Stimulated activated naive CD8-positive, alpha-beta T cell treated with anti-CD3 and anti-CD28 coated beads, Interleukin-15, Interleukin-2, amounts not matched to agents 100 U/mL and 50 U/mL, for 24 hours (primary cell): Measurements from ENCODE around the gene EHF.

Experiments used
- ATAC-seq: fragments of 150-1000 bp; cut with Tn5 transposase; one replicate; pipeline ENCODE4 v1.10.0; 2021
- DNase-seq: peaks from one replicate; pipeline ENCODE4 v3.0.0; 2021

Gene EHF

GRCh38 chr11:34644669-34645406 lies 23.9 kb downstream of the EHF start:
- DNase-seq, result no peak

GRCh38 chr11:34646431-34646830 lies 25.5 kb downstream of the EHF start:
- ATAC-seq (no peak), DNase-seq (no peak)

More at GRCh38 chr11:34644669-34645406, 23.9 kb downstream of the EHF start:
- no peak for ATAC-seq

DNA sequence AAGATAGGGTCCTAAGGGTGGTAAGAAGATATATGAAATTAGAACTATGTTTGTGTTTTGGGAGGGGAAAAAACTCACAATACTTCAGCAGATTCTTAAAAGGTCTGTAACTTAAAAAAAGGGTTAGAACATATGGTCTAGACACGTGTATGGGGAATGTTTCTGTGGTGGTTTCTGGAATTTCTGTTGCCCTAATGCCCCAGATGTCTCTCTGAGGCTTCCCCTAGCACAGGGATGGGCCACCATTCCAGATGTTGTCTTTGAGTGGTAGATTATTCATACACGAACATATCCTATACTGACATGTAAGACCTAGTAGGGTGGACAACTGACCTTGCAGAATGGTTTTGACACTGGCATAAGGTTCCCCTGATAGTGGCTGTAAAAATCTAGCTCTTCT lies 26.2 kb downstream of the EHF start:
- no peak for ATAC-seq
- no peak for DNase-seq

DNA sequence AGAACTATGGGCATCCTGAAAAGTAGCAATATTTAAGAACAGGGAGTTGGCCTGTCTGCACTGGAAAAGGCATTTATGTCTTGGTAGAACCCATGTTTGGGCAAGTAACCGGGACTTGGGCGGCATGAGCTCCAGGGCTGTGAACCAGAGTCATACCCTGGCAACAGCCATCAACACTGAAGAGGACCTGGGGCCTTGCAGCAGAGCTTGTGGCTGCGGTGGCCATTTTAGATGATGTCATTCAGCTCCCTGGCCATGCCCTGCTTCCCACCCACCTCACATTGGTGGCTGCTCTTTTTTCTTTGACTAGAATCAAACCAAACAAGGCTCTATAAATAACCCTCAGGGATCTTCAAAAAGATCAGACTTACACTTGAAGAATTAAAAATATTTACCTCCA lies 26.6 kb downstream of the EHF start:
- DNase-seq (no peak), ATAC-seq (no peak)

GRCh38 chr11:34648036-34648435 lies 27.1 kb downstream of the EHF start:
- ATAC-seq, result no peak

GRCh38 chr11:34649597-34649996 lies 28.7 kb downstream of the EHF start:
- no peak for DNase-seq
- ATAC-seq, result no peak

More at GRCh38 chr11:34648036-34648435, 27.1 kb downstream of the EHF start:
- DNase-seq, result no peak

- ATAC-seq, result peak; percentile 93
- peak; percentile 80 for DNase-seq
Measured at GRCh38 chr11:34650528-34650927, 29.6 kb downstream of the EHF start.

- DNase-seq (no peak), ATAC-seq (no peak)
Measured at GRCh38 chr11:34651551-34651950, 30.7 kb downstream of the EHF start.

- DNase-seq (no peak), ATAC-seq (no peak)
Measured at GRCh38 chr11:34652191-34652973, 31.5 kb downstream of the EHF start.

DNA sequence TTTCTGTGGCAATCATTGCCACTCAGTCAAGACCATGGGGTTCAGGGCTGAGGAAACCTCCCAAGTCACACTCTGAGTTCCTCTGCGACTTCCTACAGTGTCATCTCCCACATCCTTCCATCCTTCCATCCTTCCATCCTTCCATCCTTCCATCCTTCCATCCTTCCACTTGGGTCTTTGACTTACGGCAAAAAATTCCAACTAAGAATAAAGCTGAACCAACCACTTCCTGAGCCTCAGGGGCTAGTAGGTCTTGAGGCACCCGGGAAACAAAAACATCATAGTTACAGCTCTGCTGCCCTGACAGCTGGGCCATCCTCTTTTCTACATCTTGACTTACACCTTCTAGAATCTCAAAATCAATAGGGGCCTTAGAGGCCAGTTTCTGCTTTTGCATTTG lies 32.1 kb downstream of the EHF start:
- no peak for DNase-seq
- no peak for ATAC-seq

- ATAC-seq, result peak; percentile 39
- DNase-seq, result no peak
Measured at GRCh38 chr11:34653851-34654482, 33.1 kb downstream of the EHF start.

- ATAC-seq (no peak), DNase-seq (no peak)
Measured at GRCh38 chr11:34654483-34655334, 33.8 kb downstream of the EHF start.

GRCh38 chr11:34655335-34656008 lies 34.6 kb downstream of the EHF start:
- no peak for DNase-seq
- ATAC-seq, result no peak

DNA sequence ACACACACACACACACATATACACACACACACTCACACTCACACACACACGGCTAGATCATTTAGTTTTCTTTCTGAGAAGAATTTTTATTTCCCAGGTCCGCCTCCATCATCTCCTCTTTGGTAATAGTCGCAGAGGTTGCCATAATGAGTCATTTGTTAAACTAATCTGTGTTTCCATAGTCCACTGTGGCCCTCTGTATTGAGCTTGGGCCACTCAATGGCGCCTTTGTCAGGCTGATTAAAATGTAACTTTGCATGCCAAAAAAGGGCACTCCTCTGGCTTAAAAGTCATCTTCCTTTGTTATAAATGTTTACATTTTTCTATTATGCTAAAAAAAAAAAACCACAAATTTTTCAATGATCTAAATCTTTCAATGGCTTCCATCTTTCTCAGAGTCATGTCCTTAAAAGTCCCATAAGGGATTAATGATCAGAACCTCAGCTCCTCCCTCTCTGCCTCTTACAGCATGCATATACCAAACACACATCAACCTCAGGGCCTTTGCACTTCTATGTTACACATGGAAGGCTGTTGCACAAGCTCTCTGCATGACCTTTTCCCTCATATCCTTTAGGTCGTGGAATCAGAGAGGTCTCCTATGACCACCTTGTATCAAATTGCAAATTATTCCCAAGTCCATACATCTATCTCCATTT lies 35.3 kb downstream of the EHF start:
- DNase-seq (no peak), ATAC-seq (no peak)

GRCh38 chr11:34658071-34659015 lies 37.5 kb downstream of the EHF start:
- ATAC-seq (no peak), DNase-seq (no peak)

- ATAC-seq, result no peak
Measured at GRCh38 chr11:34659096-34659733, 38.3 kb downstream of the EHF start.

DNA sequence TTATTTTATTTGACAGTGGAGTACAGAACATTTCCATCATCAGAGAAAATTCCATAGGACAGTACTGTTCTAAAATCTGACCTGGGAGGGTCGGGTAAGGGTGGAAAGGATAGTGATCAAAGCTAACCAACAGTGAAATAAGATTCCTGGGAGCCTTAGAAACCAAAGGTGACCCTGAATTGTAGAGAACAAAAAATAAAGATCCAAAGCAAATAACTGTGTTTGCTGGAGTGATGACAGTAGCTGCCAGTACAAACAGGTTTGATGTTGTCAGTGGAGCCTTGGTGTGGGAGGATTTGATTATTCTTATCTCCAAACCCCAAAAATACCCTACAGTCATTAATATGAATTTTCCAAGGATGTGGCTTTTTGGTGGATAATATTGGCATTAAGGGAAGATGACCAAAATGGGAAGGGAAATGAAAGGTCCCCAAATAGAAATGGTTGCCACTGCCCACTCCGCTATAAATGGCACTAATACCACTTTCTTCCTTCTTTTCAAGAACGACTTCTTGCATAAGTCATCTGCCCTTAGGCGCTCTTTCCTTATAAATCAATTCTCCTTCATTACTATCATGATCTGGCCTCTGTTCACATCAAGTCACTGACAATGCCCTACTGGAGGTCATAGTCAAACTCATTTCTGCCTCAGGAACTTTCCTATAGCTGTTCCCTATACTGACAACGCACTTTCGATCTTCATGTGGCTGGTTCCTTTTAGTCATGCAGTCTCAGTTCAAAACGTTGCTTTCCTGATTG lies 44.4 kb downstream of the EHF start:
- ATAC-seq (no peak), DNase-seq (no peak)

More at GRCh38 chr11:34659096-34659733, 38.3 kb downstream of the EHF start:
- DNase-seq, result no peak

DNA sequence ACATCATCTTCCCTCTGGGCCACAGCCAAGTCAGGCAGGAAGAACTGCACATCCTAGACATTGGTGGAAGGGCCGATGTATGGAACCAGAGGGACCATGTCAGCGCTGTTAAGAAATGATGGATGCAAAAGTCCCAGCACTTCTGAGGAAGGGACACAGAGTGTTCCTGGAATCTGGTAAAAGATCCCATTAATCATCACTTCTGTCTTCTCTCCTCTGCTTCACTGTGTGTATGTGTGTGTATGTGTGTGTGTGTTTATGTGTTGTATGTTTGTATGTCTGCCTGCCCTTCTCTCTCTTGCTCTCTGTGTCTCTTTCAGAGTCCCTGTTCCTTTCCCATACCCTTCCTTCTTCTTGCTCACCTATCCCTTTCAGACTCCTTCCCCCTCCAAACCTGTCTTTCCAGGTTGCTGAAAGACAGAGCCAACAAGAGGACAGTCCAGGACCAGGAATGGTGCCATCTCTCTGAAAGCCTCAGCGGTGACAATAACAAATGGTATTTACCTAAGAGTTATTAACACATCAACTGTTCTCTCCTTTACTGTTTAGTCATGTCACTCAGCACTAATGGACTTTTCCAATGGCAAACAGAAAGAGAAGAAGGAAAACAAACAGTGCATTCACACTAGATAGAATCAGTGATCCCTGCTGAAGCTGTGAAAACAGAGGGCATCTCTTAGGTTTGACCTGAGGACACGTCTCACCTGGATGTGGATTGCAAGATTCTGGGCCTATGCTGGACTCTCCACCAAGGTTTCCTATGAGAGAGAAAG lies 47.1 kb downstream of the EHF start:
- ATAC-seq (no peak), DNase-seq (no peak)
